ENCODE measurements around the gene PDCD4.

PDCD4 gene

DNA sequence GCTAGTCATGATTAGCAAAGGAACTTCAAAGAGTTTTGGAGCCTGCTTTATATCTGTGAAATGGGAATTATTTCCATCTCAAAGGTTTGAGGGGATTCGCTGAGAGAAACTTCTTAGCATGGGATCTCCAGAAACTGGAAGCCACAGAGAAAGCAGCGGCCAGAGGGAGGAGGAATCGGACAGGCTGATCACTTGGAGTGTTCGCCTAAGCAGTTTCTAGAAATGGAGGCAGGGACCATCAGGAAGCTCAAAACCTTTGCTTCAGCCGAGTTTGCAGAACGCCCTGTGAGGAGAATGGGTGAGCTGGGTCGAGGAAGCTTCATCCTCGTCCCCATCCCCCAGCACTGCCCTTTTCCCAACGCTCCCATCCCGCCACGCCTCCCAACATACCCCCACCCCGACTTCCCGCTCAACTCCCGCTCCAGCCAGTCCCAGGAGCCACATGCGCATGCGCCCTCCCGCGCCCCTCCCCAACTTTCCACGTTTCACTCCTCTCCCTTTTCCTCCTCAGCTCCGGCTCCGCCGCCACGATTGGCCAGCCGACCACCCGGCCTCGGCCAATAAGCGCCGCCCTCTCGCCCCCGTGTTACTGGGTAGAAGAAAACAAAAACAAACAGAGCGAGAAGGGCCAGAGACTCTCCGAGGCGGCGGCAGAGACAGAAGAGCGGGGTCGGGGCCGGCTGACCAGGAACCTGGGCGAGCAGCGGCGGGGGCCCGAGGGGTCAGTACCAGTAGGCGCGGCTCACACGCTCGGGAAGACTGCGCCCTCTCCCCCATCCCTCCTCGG lies at the start of gene PDCD4:
Gene PDCD4, plus strand, starts transcription at position 631 of the 787 bp plus-strand sequence. CDS start 4,100 bp downstream, outside the sequence.
- in situ Hi-C loops (cut with HindIII; ENCODE audit: low sequenced_read_pairs) = no loop called here
- H3K4me3 ChIP-seq (ENCODE audit: low read depth, low read length) = peak within 1 kb of the TSS; percentile 78

DNA sequence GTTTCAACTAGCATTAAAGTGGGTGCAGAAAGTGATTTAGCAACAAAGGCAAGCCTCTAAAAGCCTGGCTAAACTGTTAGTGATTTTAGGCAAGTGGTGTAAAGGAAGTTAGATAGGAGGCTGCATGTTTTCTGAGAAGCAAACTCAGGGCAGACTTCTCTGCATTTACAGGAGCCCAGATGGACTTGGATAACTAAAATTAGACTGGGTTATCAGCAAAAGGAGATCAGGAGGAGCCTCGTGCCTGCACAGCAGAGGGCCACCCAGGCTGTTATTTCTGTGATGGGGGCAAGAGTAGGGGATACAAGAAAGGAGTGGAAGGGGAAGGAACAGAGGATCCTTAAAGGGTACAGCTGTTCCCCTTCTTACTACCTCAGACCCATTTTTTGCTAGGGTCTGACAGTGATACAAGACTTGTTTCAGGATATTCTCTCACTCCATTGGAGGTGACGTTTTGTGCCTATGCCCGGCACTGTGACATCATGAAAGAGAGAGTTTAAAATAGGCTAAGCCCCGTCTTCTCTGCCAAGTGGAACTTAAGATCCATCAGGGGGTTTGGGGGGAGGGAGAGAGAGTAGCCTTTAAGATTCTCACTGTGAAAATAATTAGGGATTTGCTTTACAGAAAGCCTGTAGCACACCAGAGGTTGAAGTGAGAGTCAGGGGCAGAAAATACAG lies 49.6 kb upstream of the PDCD4 start:
- in situ Hi-C loops (cut with HindIII; ENCODE audit: low sequenced_read_pairs) = no loop called here
- TF ChIP-seq, protein P1, sequence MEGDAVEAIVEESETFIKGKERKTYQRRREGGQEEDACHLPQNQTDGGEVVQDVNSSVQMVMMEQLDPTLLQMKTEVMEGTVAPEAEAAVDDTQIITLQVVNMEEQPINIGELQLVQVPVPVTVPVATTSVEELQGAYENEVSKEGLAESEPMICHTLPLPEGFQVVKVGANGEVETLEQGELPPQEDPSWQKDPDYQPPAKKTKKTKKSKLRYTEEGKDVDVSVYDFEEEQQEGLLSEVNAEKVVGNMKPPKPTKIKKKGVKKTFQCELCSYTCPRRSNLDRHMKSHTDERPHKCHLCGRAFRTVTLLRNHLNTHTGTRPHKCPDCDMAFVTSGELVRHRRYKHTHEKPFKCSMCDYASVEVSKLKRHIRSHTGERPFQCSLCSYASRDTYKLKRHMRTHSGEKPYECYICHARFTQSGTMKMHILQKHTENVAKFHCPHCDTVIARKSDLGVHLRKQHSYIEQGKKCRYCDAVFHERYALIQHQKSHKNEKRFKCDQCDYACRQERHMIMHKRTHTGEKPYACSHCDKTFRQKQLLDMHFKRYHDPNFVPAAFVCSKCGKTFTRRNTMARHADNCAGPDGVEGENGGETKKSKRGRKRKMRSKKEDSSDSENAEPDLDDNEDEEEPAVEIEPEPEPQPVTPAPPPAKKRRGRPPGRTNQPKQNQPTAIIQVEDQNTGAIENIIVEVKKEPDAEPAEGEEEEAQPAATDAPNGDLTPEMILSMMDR (IDR thresholded peaks at IDR 0.05; ENCODE audit: low read depth, low read length) = no peak
- no peak for DNase-seq (ENCODE audit: low read depth, low spot score)
- H3K4me3 ChIP-seq (ENCODE audit: low read depth, low read length) = no peak overlapping the region

More for the DNA sequence above, at the start of gene PDCD4:
- peak; percentile 99 for DNase-seq (ENCODE audit: low read depth, low spot score)
- TF ChIP-seq, protein P1 (IDR thresholded peaks at IDR 0.05; ENCODE audit: low read depth, low read length) = no peak

DNA sequence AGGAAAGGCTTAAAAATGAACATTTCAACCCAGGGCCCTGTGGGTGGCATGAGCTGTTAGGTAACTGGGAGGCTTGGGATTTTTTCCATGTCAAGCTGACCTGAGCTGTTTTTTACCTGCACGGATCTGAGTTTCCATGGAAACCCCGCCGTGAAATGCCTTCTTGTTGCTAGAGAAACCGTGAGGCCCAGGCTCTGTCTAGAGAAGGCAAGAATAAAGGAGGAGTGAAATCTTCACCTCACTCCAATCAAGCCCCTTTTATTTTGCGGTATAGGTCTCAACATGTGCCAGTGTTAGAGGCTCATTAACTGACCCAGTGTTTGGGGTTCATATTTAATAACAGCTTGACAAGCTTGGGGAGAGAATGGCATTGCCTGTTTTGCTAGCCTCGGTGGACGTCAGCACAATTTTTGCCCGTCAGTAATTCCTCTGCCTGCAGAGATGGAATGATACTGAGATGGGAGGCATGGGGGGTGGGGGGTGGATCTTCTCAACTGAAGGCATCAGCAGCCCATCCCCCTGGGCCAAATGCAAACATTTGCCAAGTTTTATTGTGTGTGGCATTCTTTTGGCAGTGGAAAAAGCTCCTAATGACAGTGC lies 48.9 kb upstream of the PDCD4 start:
- TF ChIP-seq, protein P1 (IDR thresholded peaks at IDR 0.05; ENCODE audit: low read depth, low read length) = no peak
- in situ Hi-C loops (cut with HindIII; ENCODE audit: low sequenced_read_pairs) = no loop called here
- DNase-seq (ENCODE audit: low read depth, low spot score) = no peak
- H3K4me3 ChIP-seq (ENCODE audit: low read depth, low read length) = no peak overlapping the region

DNA sequence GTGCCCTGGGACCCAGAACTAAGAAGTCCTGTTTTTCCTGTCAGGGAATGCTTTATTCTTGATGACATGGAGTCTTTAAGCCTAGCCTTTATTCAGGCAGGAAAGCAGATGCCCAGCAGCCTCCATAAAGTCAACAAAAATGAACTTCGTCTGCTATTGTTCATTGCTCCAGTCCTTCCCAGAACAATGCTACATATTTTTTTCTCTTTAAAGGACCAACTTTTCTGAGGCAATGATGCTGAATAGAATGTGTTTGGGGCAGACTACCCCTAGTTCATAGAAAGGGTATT lies 47.6 kb upstream of the PDCD4 start:
- in situ Hi-C loops (cut with HindIII; ENCODE audit: low sequenced_read_pairs) = no loop called here
- H3K4me3 ChIP-seq (ENCODE audit: low read depth, low read length) = no peak overlapping the region
- TF ChIP-seq, protein P1 (IDR thresholded peaks at IDR 0.05; ENCODE audit: low read depth, low read length) = no peak
- no peak for DNase-seq (ENCODE audit: low read depth, low spot score)

- H3K4me3 ChIP-seq (ENCODE audit: low read depth, low read length) = no peak overlapping the region
- in situ Hi-C loops (cut with HindIII; ENCODE audit: low sequenced_read_pairs) = no loop called here
- DNase-seq (ENCODE audit: low read depth, low spot score) = no peak
- TF ChIP-seq, protein P1 (IDR thresholded peaks at IDR 0.05; ENCODE audit: low read depth, low read length) = no peak
Measured at GRCh38 chr10:110824660-110825059, 47.1 kb upstream of the PDCD4 start.

- DNase-seq (ENCODE audit: low read depth, low spot score) = no peak
- TF ChIP-seq, protein P1 (IDR thresholded peaks at IDR 0.05; ENCODE audit: low read depth, low read length) = no peak
- no peak overlapping the region for H3K4me3 ChIP-seq (ENCODE audit: low read depth, low read length)
- in situ Hi-C loops (cut with HindIII; ENCODE audit: low sequenced_read_pairs) = no loop called here
Measured at GRCh38 chr10:110825508-110825907, 46.2 kb upstream of the PDCD4 start.
